HL-60/S4 treated with phorbol 12-myristate 13-acetate at 8.2 ng/mL for 4 days and 3 days (cell line): ENCODE results near the gene CEACAM19.
"Not testable (repeated sequence)": the region's sequence is repeated elsewhere in the genome, so short reads cannot be mapped to it uniquely, and the experiment has no call there.

Experiments
- in situ Hi-C: fragments of 300-500 bp; cut with MboI; formaldehyde crosslinking; loops from 2 replicates; pipeline ENCODE4 v1.15.0; 2022; ENCODE audit warnings: low sequenced_read_pairs

CEACAM19 gene, protein sequence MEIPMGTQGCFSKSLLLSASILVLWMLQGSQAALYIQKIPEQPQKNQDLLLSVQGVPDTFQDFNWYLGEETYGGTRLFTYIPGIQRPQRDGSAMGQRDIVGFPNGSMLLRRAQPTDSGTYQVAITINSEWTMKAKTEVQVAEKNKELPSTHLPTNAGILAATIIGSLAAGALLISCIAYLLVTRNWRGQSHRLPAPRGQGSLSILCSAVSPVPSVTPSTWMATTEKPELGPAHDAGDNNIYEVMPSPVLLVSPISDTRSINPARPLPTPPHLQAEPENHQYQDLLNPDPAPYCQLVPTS

GRCh38 chr19:44671400-44671799 lies at the start of gene CEACAM19:
Gene CEACAM19, plus strand, starts transcription at chr19:44671482. Its CDS starts 450 bp downstream, at chr19:44671932.
- in situ Hi-C loops, result no loop called here

DNA sequence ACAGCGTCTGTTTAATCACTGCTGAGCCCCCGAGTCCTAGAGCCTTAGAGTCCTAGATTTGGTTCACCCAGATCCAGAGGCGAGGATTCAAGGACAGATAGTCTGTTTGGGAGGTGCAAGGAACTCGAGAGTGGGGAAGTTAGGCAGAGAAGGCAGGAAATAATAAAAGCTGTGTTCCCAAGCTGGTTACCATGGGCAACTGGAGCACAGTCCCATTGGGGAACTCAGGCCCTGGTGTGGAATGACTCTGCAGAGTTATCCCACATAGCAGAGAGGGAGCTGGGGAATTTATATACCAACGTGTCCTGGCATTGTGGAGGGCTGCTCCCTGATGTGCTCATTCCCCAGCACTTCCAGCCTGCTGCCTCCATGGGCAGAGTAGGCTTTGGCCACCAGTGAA lies 48.2 kb upstream of the CEACAM19 start:
- in situ Hi-C loops, result no loop called here

DNA sequence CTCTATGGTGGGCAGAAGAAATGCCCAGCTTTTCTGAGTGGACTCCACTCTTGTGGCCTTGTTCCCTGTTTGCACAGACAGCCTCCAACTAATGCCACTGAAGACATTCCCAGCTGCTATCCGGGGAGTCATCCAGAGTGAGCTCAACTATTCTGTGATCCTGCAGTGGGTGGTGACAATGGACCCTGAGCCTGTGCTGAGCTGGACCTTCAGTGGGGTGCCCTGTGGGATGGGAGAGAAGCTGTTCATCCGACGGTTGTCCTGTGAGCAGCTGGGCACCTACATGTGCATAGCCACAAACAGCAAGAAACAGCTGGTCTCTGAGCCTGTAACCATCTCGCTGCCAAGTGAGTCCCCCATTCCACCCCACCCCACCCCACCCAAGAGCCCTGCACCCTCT lies 47.7 kb upstream of the CEACAM19 start:
- in situ Hi-C loops, result no loop called here

- in situ Hi-C loops, result no loop called here
Observed at GRCh38 chr19:44624840-44625354, 46.4 kb upstream of the CEACAM19 start.

GRCh38 chr19:44625637-44626036 lies 45.6 kb upstream of the CEACAM19 start:
- in situ Hi-C loops, result not testable (repeated sequence)

DNA sequence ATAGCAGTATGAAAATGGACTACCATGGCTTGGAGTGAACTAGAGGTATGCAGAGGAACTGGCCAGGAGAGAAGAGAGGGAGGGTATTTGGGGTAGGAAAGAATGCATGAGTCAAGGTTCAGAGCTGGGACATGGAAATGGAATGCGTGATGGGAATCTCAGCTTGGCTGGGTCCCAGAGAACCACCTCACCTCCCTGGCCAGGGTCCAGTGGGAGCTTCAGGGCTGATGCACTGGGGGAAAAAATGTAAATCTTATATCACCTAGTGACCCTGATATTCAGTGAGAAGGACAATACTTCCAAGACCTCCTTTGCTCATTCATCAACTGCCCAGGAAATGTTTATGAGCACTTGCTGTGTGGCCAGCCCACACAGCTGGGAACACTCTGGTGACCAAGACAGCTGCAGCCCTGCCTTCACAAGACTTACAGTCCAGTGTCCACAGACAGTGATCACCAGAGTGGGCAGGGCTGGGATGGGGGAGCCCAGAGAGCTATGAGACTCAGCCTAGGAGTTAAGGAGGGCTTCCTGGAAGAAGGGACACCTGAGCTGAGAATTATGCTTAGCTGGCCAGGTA lies 45.1 kb upstream of the CEACAM19 start:
- in situ Hi-C loops, result no loop called here

GRCh38 chr19:44627631-44628030 lies 43.7 kb upstream of the CEACAM19 start:
- in situ Hi-C loops, result no loop called here

DNA sequence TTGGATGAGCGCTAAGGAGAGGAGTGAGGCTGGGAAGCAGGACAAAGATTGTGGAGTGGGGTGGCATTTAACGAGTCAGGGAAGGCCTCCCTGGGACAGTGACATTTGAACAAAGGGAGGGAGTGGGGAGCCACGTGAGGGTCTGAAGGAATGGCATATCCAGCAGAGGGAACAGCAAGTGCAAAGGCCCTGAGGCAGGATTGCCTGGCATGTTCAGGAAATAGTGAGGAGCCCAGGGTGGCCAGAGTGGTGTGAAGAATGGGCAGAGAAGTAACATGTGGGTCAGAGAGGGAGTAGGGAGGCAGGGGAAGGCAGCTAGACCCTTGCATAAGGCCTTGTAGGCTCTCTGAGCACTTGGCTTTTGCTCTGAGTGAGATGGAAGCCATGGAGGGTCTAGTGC lies 42.5 kb upstream of the CEACAM19 start:
- in situ Hi-C loops, result no loop called here

GRCh38 chr19:44631611-44632010 lies 39.7 kb upstream of the CEACAM19 start:
- in situ Hi-C loops, result not testable (repeated sequence)

DNA sequence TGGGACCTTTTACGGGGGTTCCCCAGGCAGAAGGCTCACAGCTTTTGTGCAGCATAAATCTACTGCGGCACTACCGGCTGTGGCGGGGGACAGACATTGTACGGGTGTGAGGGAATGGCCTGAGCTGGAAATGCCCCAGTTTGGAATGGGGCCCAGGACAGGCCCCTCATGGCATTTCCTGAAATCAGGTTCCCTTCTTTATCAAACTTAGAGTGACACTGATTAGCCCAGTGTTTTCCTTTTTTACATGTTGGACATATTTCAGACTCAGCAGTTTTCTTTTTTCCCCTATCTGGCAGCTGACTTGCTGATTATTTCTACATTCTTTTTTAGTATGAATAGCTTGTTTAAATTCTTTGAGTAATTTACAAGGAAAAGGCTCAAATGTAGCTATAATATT lies 37.2 kb upstream of the CEACAM19 start:
- in situ Hi-C loops, result not testable (repeated sequence)

GRCh38 chr19:44634785-44635184 lies 36.5 kb upstream of the CEACAM19 start:
- in situ Hi-C loops, result no loop called here

GRCh38 chr19:44635581-44636438 lies 35.5 kb upstream of the CEACAM19 start:
- in situ Hi-C loops, result no loop called here

DNA sequence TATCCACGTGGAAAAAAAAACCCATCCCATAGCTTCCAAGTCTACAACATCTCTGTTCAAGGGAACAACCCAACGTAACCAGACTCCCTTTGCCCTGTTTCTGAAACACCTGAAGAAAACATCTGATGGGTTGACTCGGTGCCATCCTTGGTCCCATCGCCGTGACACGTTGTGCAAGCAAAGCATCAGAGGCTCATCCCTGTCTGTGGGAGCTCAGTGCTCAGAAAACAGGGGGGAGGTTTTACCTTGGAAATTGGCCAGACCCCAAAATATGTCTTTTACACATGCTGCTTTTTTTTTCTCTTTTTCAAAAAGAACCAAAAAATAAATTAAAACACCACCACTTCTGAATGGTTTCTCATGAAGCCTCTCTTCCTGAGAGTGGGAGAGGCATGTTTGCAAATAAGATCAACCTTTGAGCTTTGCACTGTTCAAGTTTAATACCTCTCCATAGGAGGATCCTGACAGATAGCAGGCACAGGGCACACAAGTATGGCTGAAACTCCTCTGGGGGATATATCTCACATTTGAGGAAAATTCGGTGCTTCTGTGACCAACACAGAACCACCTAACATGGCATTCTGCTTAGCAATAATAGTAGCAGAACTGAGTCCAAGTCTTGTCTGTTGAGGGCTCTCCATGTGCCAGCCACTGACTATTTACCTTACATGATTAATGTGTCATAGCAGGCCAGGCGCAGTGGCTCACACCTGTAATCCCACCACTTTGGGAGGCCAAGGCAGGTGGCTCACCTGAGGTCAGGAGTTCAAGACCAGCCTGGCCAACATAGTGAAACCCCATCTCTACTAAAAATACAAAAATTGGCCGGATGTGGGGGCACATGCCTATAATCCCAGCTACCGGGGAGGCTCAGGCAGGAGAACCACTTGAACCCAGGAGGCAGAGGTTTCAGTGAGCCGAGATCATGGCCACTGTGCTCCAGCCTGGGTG lies 34.6 kb upstream of the CEACAM19 start:
- in situ Hi-C loops, result no loop called here

- in situ Hi-C loops, result no loop called here
Observed at GRCh38 chr19:44637390-44637764, 33.9 kb upstream of the CEACAM19 start.

- in situ Hi-C loops, result no loop called here
Observed at GRCh38 chr19:44640518-44640917, 30.8 kb upstream of the CEACAM19 start.

GRCh38 chr19:44641501-44642265 lies 29.6 kb upstream of the CEACAM19 start:
- in situ Hi-C loops, result no loop called here

- in situ Hi-C loops, result no loop called here
Observed at GRCh38 chr19:44642377-44642776, 28.9 kb upstream of the CEACAM19 start.

- in situ Hi-C loops, result no loop called here
Observed at GRCh38 chr19:44643605-44644401, 27.5 kb upstream of the CEACAM19 start, which contains the start of gene PVR. Gene PVR, plus strand, starts transcription at chr19:44643910. Its CDS starts 187 bp downstream, at chr19:44644097.
